GM20431 (cell line): ENCODE data around the gene HACL1.
"Not testable (repeated sequence)": the region's sequence is repeated elsewhere in the genome, so short reads cannot be mapped to it uniquely, and the experiment has no call there.

Source experiments
- in situ Hi-C: fragments of 300-500 bp; cut with MseI, MboI; formaldehyde crosslinking; loops from one replicate; pipeline ENCODE4 v1.15.0; 2020; ENCODE audit warnings: low sequenced_read_pairs; ENCODE audit not compliant: unreplicated experiment

HACL1 gene

DNA sequence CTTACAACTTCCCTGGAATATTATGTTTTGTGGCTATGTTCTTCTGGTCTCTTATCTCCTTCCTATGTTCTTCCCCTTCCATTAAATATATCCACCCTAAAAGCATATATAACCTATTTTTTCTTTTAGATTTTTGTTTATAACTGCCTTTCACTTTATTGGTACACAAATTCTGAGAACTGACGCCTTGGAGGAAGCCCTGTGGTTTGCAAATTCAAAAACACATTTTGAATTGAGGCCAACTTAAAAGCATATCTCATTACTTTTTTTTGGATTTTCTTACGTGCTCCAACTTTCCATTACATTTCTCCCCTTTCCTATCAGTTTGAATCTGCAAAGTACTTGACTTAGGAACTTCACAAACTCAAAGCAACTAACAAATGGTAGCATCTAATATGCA, 64.5 kb downstream of the HACL1 start:
- in situ Hi-C loops, result no loop called here

DNA sequence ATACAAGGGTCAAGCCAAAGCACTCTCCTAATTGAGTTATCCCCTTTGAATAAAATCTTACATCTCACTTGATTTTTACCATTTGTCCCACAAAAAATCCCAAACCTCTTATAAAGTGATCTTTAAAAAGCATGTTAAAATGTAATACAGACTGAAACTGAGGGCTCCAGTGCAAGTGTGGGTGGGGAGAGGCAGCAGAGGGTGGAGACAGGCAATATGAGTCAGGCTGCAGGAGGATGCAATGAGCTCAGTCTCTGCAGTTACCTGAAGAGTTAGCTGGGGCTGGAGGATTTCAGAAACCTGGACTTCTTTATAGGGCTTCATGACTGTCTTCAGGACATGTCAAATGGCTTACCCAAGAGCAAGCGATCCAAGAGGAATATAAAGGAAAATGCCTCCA, 65.6 kb downstream of the HACL1 start:
- in situ Hi-C loops, result no loop called here

DNA sequence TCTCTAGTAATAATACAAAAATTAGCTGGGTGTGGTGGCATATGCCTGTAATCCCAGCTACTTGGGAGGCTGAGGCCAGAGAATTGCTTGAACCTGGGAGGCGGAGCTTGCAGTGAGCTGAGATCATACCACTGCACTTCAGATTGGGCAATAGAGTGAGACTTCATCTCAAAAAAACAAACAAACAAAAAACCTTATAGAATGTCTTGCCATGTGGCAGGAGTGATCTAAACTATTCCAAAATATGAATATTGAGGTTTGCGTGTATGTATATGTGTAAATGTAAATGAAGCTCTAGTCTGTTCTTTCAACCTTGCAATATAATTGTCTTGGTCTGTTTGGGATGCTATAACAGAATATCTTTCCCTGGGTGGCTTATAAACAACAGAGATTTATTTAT, 68.8 kb downstream of the HACL1 start:
- in situ Hi-C loops, result not testable (repeated sequence)

DNA sequence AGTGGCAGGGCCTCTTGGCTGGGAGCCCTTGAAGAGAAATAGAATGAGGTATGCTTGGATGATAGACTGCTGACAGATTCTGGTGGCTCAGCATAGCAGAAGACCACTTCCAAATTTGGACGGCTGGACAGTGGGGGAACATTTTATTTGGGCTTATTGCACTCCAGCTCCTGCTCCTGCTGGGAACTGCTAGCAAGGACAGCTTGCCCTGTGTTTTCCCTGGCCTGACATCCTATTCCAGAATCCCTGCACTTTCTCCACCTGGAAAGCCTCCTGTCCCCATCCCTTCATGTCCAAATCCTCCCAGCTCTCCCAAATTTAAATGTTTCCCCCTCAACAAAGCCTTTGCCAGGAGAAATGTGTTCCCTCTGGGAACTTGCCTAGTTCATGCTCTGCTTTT, 70.0 kb downstream of the HACL1 start:
- in situ Hi-C loops, result no loop called here

DNA sequence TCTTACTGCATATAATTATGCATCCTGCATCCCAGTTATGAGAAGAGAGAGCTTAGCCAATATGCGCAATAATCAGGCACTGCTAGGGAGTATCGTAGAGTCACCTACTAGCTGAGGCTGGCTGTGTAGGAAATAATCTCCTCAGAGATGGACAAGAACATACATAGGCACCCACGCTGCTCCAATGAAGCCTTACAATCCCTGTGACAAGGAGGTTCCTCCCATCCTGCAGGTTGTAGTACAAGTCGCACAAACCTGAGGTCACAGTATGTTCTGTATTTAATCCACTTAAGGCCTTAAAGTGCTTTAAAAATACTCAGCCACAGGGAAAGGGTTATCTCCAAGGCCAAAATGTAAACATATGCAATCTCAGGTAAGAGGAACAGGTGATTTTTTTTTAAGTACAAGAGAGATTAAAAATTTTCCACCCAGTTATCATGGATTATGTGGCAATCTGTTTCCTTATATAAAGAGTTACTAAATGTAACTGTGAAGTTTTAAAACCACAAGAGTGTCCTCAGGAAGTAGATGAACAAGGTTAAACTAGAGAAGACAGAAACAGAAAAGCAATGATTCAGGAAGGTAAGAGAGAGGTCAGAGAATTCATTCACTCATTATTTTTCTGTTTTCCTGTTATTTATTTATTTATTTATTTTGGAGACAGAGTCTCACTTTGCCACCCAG, 72.4 kb downstream of the HACL1 start:
- in situ Hi-C loops, result no loop called here

GRCh38 chr3:15527031-15527459, 74.3 kb downstream of the HACL1 start:
- in situ Hi-C loops, result no loop called here

GRCh38 chr3:15525790-15526189, 75.6 kb downstream of the HACL1 start:
- in situ Hi-C loops, result no loop called here

DNA sequence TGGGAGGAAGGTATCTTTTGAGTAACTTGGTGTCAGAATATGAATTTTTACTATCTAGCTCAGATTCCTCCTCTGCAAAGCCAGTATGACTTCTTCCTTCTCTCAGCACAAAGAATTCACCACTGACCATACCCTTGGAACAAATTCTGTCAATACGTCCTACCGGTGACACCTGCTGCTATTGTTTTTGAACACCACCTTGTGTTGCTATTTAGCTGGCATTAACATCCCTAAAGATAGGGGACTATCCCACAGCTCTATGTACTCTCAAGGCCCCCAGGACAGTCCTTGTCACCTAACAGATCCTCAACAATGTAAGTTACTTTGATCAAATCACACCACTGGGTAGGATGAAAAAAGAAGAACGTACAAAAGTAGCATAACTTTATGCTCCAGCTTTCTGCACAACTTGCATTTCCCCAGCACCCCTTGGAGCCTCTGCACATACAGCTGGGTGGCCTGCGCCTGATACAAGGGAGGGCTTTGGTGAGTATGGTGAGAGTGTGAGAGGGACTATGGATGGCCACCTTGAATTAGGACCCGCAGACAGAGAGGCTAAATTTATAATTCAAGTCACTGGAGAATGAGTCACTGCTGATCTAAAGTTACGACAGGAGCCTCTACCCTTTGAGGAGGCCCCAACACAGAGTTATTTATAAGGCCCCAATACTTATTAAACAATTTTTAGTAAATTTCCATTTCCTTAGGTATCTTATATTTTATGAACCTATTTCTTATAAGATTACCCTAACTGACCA, 77.5 kb downstream of the HACL1 start:
- in situ Hi-C loops, result no loop called here

DNA sequence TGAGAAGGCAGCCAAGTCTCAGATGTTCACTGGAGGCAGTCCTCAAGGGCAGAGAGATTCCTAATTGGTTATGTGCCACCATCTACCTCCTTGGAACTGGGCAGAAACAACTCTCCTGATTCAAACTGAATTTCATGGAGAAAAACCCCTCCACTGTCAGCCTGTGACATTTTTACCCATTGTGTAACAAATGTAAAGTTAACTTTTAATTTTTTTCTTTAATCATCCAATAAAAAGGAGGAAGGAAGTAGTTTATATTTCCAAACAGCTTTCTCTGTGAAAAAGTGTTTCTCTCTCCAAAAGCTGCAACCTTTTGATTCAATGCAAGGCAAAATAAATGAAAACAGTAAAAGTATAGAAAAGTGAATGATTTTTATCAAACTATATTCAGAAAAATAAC, 79.4 kb downstream of the HACL1 start:
- in situ Hi-C loops, result no loop called here

GRCh38 chr3:15521573-15521965, 79.8 kb downstream of the HACL1 start, which contains the start of gene COLQ:
Gene COLQ (minus strand): TSS chr3:15521706. CDS start chr3:15521625, 81 bp downstream.
- in situ Hi-C loops, result no loop called here

- in situ Hi-C loops, result no loop called here
Observed at GRCh38 chr3:15520804-15521572, 80.4 kb downstream of the HACL1 start.

- in situ Hi-C loops, result no loop called here
Observed at GRCh38 chr3:15520185-15520584, 81.2 kb downstream of the HACL1 start.

- in situ Hi-C loops, result no loop called here
Observed at GRCh38 chr3:15519096-15519495, 82.3 kb downstream of the HACL1 start.

DNA sequence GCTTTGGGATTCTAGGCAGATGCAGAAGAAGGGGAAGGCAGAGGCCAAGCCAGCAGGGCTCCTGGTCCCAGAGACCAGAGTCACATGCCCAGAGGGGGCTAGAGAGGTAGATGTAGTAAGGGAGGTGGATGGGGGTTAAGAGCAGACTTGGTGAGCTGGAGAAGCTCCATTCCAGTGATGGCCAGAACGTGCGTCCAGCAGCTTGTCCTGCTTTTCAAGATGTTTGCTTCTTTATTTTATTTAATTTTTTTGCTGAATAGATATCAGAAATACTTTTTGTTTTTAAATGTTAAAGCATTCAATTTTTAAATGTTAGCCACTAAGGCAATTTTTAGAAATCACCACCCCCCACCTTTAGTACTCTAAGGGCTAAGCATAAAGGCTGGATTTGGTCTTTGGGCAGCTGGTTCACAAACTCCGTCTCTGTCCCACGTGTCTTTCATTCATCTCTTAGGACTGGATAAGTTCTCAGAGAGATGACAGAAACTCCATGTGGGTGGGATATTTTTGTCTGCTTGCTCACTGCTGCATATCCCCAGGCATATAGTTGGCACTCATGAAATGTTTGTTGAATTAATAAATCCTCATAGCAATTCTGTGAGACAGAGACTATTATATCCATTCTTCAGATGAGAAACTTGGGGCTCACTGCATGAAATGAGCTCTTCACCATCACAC, 86.6 kb downstream of the HACL1 start:
- in situ Hi-C loops, result no loop called here

GRCh38 chr3:15513810-15514662, 87.3 kb downstream of the HACL1 start:
- in situ Hi-C loops, result no loop called here

GRCh38 chr3:15513116-15513515, 88.3 kb downstream of the HACL1 start:
- in situ Hi-C loops, result no loop called here

DNA sequence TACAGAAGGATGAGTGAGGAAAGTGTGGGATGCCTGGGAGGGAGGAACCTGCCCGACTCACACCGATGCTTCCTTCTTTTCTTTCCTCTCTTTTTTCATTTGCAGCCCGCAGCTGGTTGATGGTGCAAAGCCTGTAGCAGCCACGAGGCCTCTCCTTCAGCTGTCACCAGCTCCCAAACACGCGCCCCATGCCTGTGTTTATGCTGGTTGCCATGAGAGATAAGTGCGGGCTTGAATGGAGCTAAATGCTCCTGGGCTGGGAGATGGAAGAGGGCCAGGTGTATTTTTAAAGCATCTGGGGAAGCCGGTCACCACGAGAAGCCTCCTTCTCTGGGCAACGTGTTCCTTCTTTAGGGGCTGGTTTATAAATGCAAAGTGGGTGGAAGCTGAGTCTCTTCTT, 89.2 kb downstream of the HACL1 start:
- in situ Hi-C loops, result no loop called here

- in situ Hi-C loops, result no loop called here
Observed at GRCh38 chr3:15511156-15511555, 90.2 kb downstream of the HACL1 start.
